CD4-positive, alpha-beta T cell (primary cell): ENCODE results near the gene RPS14. TPM values are rescaled to one million over a fixed set of nuclear protein-coding genes. Genes with fewer than 3 reads are reported as not detected.
A peak's percentile ranks its signal among the peaks of the same experiment; 100 is the strongest.

Experiments used
- ATAC-seq: fragments of 200-7000 bp; cut with Tn5 transposase; one replicate; pipeline ENCODE4 v1.10.0; 2022; ENCODE audit warnings: mild to moderate bottlenecking; ENCODE audit not compliant: poor library complexity
- CTCF ChIA-PET: fragments of 350-600 bp; sonication (Branson Sonifier 250); formaldehyde crosslinking; loops from one replicate; lab custom pipeline; 2021; ENCODE audit warnings: antibody characterized with exemption, inconsistent platforms; lab: Charles Lee
- POLR2A ChIA-PET: fragments of 350-600 bp; sonication (Branson Sonifier 250); formaldehyde crosslinking; loops from one replicate; lab custom pipeline; 2021; ENCODE audit warnings: antibody characterized with exemption, inconsistent platforms; lab: Charles Lee
- DNase-seq, 14 experiments: peaks; one replicate each; pipeline ENCODE4 v3.0.0-alpha.2; 2013 to 2020; ENCODE audit warnings: mixed read lengths in 2 of 14
- H3K27ac ChIP-seq, 2 donors: one replicate each; pipeline versions ENCODE4 v1.5.1 to v1.7.0; 2013; ENCODE audit warnings: low read length in 2 of 2, low read depth in 1 of 2, mild to moderate bottlenecking in 1 of 2
- H3K27me3 ChIP-seq, 2 experiments: 1 replicate in 1 of 2; 2 replicates in 1 of 2; pipeline versions ENCODE4 v1.6.1 to v1.7.0; 2013; ENCODE audit warnings: low read length in 2 of 2, control low read depth in 1 of 2, mild to moderate bottlenecking in 1 of 2, moderate library complexity in 1 of 2; ENCODE audit not compliant: insufficient read depth in 2 of 2, control insufficient read depth in 1 of 2
- H3K36me3 ChIP-seq: one replicate; pipeline ENCODE4 v1.6.1; 2013; ENCODE audit warnings: low read length, control low read depth; ENCODE audit not compliant: insufficient read depth
- H3K4me1 ChIP-seq: one replicate; pipeline ENCODE4 v1.6.1; 2013; ENCODE audit warnings: low read length, control low read depth; ENCODE audit not compliant: insufficient read depth
- H3K4me3 ChIP-seq: one replicate; pipeline ENCODE4 v1.5.1; 2013; ENCODE audit warnings: mild to moderate bottlenecking, low read length, moderate library complexity
- H3K9me3 ChIP-seq, 2 experiments: 1 replicate in 1 of 2; 2 replicates in 1 of 2; pipeline versions ENCODE4 v1.6.1 to v1.7.0; 2013; ENCODE audit warnings: low read length in 2 of 2, mild to moderate bottlenecking in 2 of 2, control low read depth in 1 of 2, moderate library complexity in 1 of 2; ENCODE audit not compliant: control insufficient read depth in 1 of 2, insufficient read depth in 1 of 2
- H3K27ac Mint-ChIP-seq: one replicate; pipeline ENCODE4 v1.8.0; 2020; ENCODE audit warnings: mixed read lengths
- H3K27me3 Mint-ChIP-seq: one replicate; pipeline ENCODE4 v1.8.0; 2021; ENCODE audit warnings: mixed read lengths
- H3K36me3 Mint-ChIP-seq: one replicate; pipeline ENCODE4 v1.8.0; 2021; ENCODE audit warnings: low read depth, mixed read lengths
- H3K4me1 Mint-ChIP-seq: one replicate; pipeline ENCODE4 v1.8.0; 2021; ENCODE audit warnings: low read depth, mixed read lengths
- H3K4me3 Mint-ChIP-seq: one replicate; pipeline ENCODE4 v1.8.0; 2020; ENCODE audit warnings: mild to moderate bottlenecking, mixed read lengths
- H3K9me3 Mint-ChIP-seq: one replicate; pipeline ENCODE4 v1.8.0; 2020; ENCODE audit warnings: mixed read lengths
- CTCF ChIP-seq: fragments of 200-600 bp; IDR thresholded peaks from one replicate; pipeline ENCODE4 v1.8.0; 2022; ENCODE audit warnings: antibody characterized with exemption, mild to moderate bottlenecking
- intact Hi-C, 2 experiments: fragments of 100-400 bp; cut with DNase I in 1 of 2; cut with micrococcal nuclease in 1 of 2; formaldehyde crosslinking; loops; one replicate each; pipeline versions ENCODE4 v1.15.1 to v1.9.0; 2023 to 2025; cut with DNase I, micrococcal nuclease
- total RNA-seq, 174 experiments: library from RNA in 2 of 174; stranded (reverse) in 2 of 174; gene quantifications; one replicate each; pipeline ENCODE4 v1.2.3 and lab custom pipeline; 2021 to 2026

Gene RPS14
- total RNA-seq, 2 experiments from 2014 or later, result 5,224 to 5,317 TPM

- H3K27me3 ChIP-seq, result no peaks in the 10 kb centered on the region
- ATAC-seq (no peak), DNase-seq (peak in 1 of 14 experiments; percentile 21)
- H3K36me3 Mint-ChIP-seq, result peaks cover 57% of the 10 kb centered on the region
- ChIA-PET POLR2A (no interaction called here), CTCF (no interaction called here)
- peaks cover 61% of the 10 kb centered on the region for H3K36me3 ChIP-seq
- H3K9me3 Mint-ChIP-seq, result no peaks in the 10 kb centered on the region
- H3K4me3 ChIP-seq, result no peak overlapping the region
- H3K4me1 ChIP-seq, result peaks cover 44% of the 10 kb centered on the region
- H3K27ac Mint-ChIP-seq, result no peak overlapping the region
- TF ChIP-seq CTCF, result no peak
- no peak overlapping the region for H3K27ac ChIP-seq
- H3K4me3 Mint-ChIP-seq, result no peak overlapping the region
- intact Hi-C loops, result no loop called here
- no peaks in the 10 kb centered on the region for H3K27me3 Mint-ChIP-seq
- H3K4me1 Mint-ChIP-seq, result peaks cover 23% of the 10 kb centered on the region
- no peaks in the 10 kb centered on the region for H3K9me3 ChIP-seq
Observed at GRCh38 chr5:150406723-150407095, 42.8 kb downstream of the RPS14 start.

- intact Hi-C loops, result no loop called here
- Mint-ChIP-seq H3K9me3 (no peaks in the 10 kb centered on the region), H3K4me1 (peaks cover 18% of the 10 kb centered on the region), H3K27ac (no peak overlapping the region), H3K36me3 (peaks cover 62% of the 10 kb centered on the region), H3K27me3 (no peaks in the 10 kb centered on the region), H3K4me3 (no peak overlapping the region)
- H3K36me3 ChIP-seq, result peaks cover 65% of the 10 kb centered on the region
- H3K9me3 ChIP-seq, result no peaks in the 10 kb centered on the region
- ChIA-PET POLR2A (no interaction called here), CTCF (no interaction called here)
- ATAC-seq, result no peak
- no peaks in the 10 kb centered on the region for H3K27me3 ChIP-seq
- DNase-seq, result peak in 1 of 14 experiments; percentile 11
- H3K4me1 ChIP-seq, result peaks cover 39% of the 10 kb centered on the region
- H3K27ac ChIP-seq, result no peak overlapping the region
- no peak overlapping the region for H3K4me3 ChIP-seq
- no peak for TF ChIP-seq CTCF
Observed at GRCh38 chr5:150406103-150406722, 43.3 kb downstream of the RPS14 start.

- Histone ChIP-seq H3K27ac (no peak overlapping the region), H3K36me3 (peaks cover 76% of the 10 kb centered on the region), H3K9me3 (no peaks in the 10 kb centered on the region), H3K4me1 (peaks cover 29% of the 10 kb centered on the region), H3K4me3 (no peak overlapping the region), H3K27me3 (no peaks in the 10 kb centered on the region)
- H3K9me3 Mint-ChIP-seq, result no peaks in the 10 kb centered on the region
- intact Hi-C loops, result loop anchor here in 1 of 2 experiments (5.0 kb wide), 1 partner anchor 43 kb away; no protein-coding TSS in a partner anchor
- DNase-seq (no peak), ATAC-seq (no peak)
- ChIA-PET CTCF (no interaction called here), POLR2A (no interaction called here)
- no peak overlapping the region for H3K4me3 Mint-ChIP-seq
- no peak for TF ChIP-seq CTCF
- no peak overlapping the region for H3K27ac Mint-ChIP-seq
- H3K27me3 Mint-ChIP-seq, result no peaks in the 10 kb centered on the region
- peaks cover 7% of the 10 kb centered on the region for H3K4me1 Mint-ChIP-seq
- H3K36me3 Mint-ChIP-seq, result peaks cover 68% of the 10 kb centered on the region
Observed at GRCh38 chr5:150404941-150405816, 44.4 kb downstream of the RPS14 start.
